ENCODE measurements around the gene RCAN2. TPM values are rescaled to one million over a fixed set of nuclear protein-coding genes. Genes with fewer than 3 reads are reported as not detected.
A peak's percentile ranks its signal among the peaks of the same experiment; 100 is the strongest.

The RCAN2 gene
- total RNA-seq, 2 donors from 2014 or later, result 96.5 to 210 TPM

DNA sequence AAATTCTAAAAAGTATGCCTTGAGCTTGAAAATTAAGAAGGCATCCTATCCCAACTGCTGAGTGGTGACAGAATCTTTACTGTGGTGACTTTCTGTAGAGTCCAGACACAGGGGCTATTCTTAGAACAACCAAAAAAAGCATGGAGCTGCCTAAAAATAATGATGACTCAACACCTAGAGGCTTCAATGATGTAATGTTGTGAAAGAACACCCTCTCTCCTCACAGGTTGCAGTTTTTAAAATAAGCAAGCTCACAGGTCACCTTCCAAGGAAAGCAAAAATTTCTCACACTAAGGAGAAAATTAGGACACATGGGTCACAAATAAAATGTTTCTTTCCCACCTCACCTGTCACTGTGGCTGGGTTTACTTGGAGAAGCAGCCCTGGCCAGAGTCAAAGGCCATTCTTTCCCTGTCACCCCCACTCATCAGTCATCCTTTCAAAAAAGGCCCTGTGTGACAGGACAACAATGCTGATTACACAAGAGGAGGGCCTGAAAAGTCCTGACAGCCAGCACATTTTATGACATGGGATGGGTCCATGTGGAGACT, 53.5 kb downstream of the RCAN2 start:
- DNase-seq (ENCODE audit: low spot score), result no peak
- H3K9me3 ChIP-seq, result no peaks in the 10 kb centered on the region
- H3K36me3 ChIP-seq, result no peaks in the 10 kb centered on the region
- H3K27ac ChIP-seq, result peak overlapping the region; percentile 77 to 91
- peaks cover 0 to 57% of the 10 kb centered on the region in 2 donors for H3K4me1 ChIP-seq
- H3K4me3 ChIP-seq, result no peak overlapping the region
- TF ChIP-seq, protein P1, sequence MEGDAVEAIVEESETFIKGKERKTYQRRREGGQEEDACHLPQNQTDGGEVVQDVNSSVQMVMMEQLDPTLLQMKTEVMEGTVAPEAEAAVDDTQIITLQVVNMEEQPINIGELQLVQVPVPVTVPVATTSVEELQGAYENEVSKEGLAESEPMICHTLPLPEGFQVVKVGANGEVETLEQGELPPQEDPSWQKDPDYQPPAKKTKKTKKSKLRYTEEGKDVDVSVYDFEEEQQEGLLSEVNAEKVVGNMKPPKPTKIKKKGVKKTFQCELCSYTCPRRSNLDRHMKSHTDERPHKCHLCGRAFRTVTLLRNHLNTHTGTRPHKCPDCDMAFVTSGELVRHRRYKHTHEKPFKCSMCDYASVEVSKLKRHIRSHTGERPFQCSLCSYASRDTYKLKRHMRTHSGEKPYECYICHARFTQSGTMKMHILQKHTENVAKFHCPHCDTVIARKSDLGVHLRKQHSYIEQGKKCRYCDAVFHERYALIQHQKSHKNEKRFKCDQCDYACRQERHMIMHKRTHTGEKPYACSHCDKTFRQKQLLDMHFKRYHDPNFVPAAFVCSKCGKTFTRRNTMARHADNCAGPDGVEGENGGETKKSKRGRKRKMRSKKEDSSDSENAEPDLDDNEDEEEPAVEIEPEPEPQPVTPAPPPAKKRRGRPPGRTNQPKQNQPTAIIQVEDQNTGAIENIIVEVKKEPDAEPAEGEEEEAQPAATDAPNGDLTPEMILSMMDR (IDR thresholded peaks at IDR 0.05), result no peak
- no peaks in the 10 kb centered on the region for H3K27me3 ChIP-seq

DNA sequence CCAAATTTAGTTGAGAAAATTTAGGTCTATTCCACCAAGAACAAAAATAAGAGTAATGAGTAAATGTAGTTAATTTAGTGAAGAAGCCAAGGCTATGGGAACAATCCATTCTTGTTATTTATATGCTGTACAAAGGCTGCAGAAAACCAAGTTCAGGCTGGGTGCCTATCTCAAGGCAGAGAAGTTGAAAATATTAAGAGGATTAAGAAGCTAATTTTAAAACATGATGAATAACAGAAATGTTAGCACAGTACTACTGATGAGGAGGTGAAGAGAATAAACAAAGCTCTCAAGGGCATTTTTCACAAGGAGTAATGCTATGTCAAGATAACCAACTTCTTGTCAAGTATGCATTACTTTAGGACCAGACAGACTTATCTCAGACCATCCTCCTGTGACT, 68.6 kb downstream of the RCAN2 start:
- TF ChIP-seq, protein P1 (IDR thresholded peaks at IDR 0.05), result no peak
- Histone ChIP-seq H3K27ac (peak overlapping the region; percentile 32 to 51), H3K9me3 (no peaks in the 10 kb centered on the region), H3K36me3 (no peaks in the 10 kb centered on the region), H3K27me3 (no peaks in the 10 kb centered on the region), H3K4me3 (no peak overlapping the region), H3K4me1 (peaks cover 0 to 28% of the 10 kb centered on the region in 2 donors)
- DNase-seq (ENCODE audit: low spot score), result no peak

DNA sequence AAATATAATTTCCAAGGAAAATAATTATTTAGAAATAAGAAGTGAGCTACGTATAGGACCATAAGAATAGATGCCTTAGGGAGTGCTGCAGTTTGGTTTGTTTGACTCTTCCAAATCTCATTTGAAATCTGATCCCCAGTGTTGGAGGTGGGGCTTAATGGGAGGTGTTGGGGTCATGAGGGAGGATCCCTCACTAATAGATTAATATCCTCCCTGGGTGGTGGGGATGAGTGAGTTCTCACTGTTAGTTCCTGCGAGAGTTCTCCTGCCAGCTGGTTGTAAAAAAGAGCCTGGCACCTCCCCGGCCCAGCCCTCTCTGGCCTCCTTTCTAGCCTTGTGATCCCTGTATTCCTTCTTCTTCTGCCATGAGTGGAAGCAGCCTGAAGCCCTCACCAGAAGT, 69.3 kb downstream of the RCAN2 start:
- no peak for DNase-seq (ENCODE audit: low spot score)
- H3K4me1 ChIP-seq, result peaks cover 0 to 28% of the 10 kb centered on the region in 2 donors
- TF ChIP-seq, protein P1 (IDR thresholded peaks at IDR 0.05), result no peak
- H3K4me3 ChIP-seq, result no peak overlapping the region
- H3K9me3 ChIP-seq, result no peaks in the 10 kb centered on the region
- H3K27ac ChIP-seq, result peak overlapping the region; percentile 32 to 51
- no peaks in the 10 kb centered on the region for H3K27me3 ChIP-seq
- H3K36me3 ChIP-seq, result no peaks in the 10 kb centered on the region

DNA sequence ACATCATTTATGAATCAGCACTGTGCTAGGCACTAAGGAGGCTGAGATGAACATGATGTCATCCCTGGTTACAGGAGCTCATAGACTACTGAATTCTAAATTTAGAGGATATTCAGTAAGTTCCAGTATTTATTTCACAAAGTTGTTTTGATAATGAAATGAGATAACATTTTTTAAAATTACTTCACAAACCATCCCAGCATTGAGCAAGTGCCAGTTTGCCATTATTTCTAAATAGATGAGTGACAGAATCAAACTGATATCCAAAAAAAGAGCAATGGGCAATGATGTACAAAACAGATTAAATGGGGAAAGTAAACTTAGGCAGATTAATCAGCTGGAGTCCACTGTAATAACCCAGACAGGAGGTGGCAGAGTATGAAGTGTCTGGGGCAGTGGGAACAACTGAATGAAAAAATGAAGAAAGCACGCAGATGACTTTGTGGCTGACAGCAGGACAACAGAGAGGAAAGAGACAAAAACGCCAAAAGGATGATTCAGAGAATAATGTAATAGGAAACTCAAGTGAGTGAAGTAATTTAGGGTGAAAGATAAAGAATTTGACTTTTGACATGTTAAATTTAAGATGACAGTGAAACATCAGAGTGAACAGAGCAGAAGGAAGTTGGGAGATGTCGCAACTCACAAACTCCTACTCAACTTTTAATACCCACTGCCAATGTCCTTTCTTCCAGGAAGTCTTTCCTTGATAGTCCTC, 70.2 kb downstream of the RCAN2 start:
- Histone ChIP-seq H3K27ac (peak overlapping the region in 1 of 2 donors; percentile 51), H3K36me3 (no peaks in the 10 kb centered on the region), H3K27me3 (no peaks in the 10 kb centered on the region), H3K9me3 (no peaks in the 10 kb centered on the region), H3K4me1 (peaks cover 0 to 24% of the 10 kb centered on the region in 2 donors), H3K4me3 (no peak overlapping the region)
- no peak for DNase-seq (ENCODE audit: low spot score)
- TF ChIP-seq, protein P1 (IDR thresholded peaks at IDR 0.05), result peak in 1 of 2 donors; percentile 15

DNA sequence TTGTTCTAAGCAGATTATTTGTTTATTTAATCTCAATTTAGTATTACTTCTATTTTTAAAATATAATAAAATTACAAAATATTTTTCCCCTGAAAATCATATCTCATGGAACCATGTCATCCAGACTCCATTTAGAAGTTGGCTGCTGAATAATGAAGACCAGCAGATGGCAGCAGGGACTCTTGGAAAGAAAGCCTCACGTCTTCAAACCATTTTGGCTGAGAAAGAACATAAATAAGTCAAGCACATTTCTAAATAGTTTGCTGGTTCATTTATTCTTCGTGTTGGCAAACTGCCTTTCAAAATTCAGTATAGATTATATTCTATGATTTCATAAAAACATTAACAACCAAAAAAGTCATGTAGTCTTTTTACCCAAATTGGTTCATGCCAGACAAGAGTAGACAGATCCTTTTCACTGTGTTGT, 71.7 kb downstream of the RCAN2 start:
- H3K9me3 ChIP-seq, result no peaks in the 10 kb centered on the region
- H3K27ac ChIP-seq, result peak overlapping the region in 1 of 2 donors; percentile 51
- no peaks in the 10 kb centered on the region for H3K36me3 ChIP-seq
- H3K4me1 ChIP-seq, result peaks cover 0 to 24% of the 10 kb centered on the region in 2 donors
- DNase-seq (ENCODE audit: low spot score), result no peak
- TF ChIP-seq, protein P1 (IDR thresholded peaks at IDR 0.05), result peak; percentile 54 to 82
- H3K4me3 ChIP-seq, result no peak overlapping the region
- no peaks in the 10 kb centered on the region for H3K27me3 ChIP-seq

Measured in right atrium auricular region (tissue), 2 donors.